HG03066 (cell line): ENCODE measurements around the gene SUPT5H.

ENCODE experiments used
- ATAC-seq: cut with Tn5 transposase; IDR thresholded peaks from one replicate; pipeline ENCODE4 v1.9.1; 2021; ENCODE audit warnings: low read depth; ENCODE audit not compliant: unreplicated experiment

SUPT5H gene

GRCh38 chr19:39423258-39424086, 21.9 kb upstream of the SUPT5H start:
- no peak for ATAC-seq

GRCh38 chr19:39424934-39425333, 20.4 kb upstream of the SUPT5H start:
- ATAC-seq, result no peak

- ATAC-seq, result no peak
These were observed 19.6 kb upstream of the SUPT5H start for GRCh38 chr19:39425744-39426143.

GRCh38 chr19:39426170-39426569, 19.2 kb upstream of the SUPT5H start:
- no peak for ATAC-seq

GRCh38 chr19:39427707-39428106, 17.7 kb upstream of the SUPT5H start:
- ATAC-seq, result no peak

- ATAC-seq, result no peak
These were observed 16.9 kb upstream of the SUPT5H start for GRCh38 chr19:39428283-39429112.

GRCh38 chr19:39430675-39431593, 14.4 kb upstream of the SUPT5H start:
- ATAC-seq, result no peak

GRCh38 chr19:39432677-39433025, 12.7 kb upstream of the SUPT5H start:
- no peak for ATAC-seq

- no peak for ATAC-seq
These were observed 11.8 kb upstream of the SUPT5H start for GRCh38 chr19:39433480-39434079.

- ATAC-seq, result no peak
These were observed 11.0 kb upstream of the SUPT5H start for GRCh38 chr19:39434123-39435076.

GRCh38 chr19:39435499-39436349, 9.7 kb upstream of the SUPT5H start, which contains the start of gene RPS16:
Gene RPS16 (minus strand): TSS chr19:39435949. CDS start chr19:39435895, 54 bp downstream.
- ATAC-seq, result peak; percentile 89

- ATAC-seq, result no peak
These were observed 9.0 kb upstream of the SUPT5H start for GRCh38 chr19:39436350-39436716.

GRCh38 chr19:39438270-39438934, 7.0 kb upstream of the SUPT5H start:
- ATAC-seq, result no peak

- ATAC-seq, result no peak
These were observed 685 bp upstream of the SUPT5H start for GRCh38 chr19:39444598-39445195.

GRCh38 chr19:39446365-39447084, 1.1 kb downstream of the SUPT5H start:
- ATAC-seq, result no peak

- no peak for ATAC-seq
These were observed 2.9 kb downstream of the SUPT5H start for GRCh38 chr19:39448271-39448670.
